ENCODE measurements around the gene ACOX2.

The ACOX2 gene

GRCh38 chr3:58566398-58567250, 29.6 kb upstream of the ACOX2 start:
- DNase-seq (ENCODE audit: low read depth) = no peak

GRCh38 chr3:58565621-58566397, 28.8 kb upstream of the ACOX2 start:
- DNase-seq (ENCODE audit: low read depth) = no peak

- DNase-seq (ENCODE audit: low read depth) = peak; percentile 97
Measured at GRCh38 chr3:58564456-58565160, 27.6 kb upstream of the ACOX2 start.

GRCh38 chr3:58564054-58564453, 27.1 kb upstream of the ACOX2 start:
- DNase-seq (ENCODE audit: low read depth) = no peak

- peak; percentile 52 for DNase-seq (ENCODE audit: low read depth)
Measured at GRCh38 chr3:58563386-58564035, 26.5 kb upstream of the ACOX2 start.

GRCh38 chr3:58562498-58562897, 25.5 kb upstream of the ACOX2 start:
- no peak for DNase-seq (ENCODE audit: low read depth)

GRCh38 chr3:58560771-58561311, 23.9 kb upstream of the ACOX2 start:
- peak; percentile 98 for DNase-seq (ENCODE audit: low read depth)

GRCh38 chr3:58559586-58559985, 22.6 kb upstream of the ACOX2 start:
- no peak for DNase-seq (ENCODE audit: low read depth)

GRCh38 chr3:58557491-58557890, 20.5 kb upstream of the ACOX2 start:
- no peak for DNase-seq (ENCODE audit: low read depth)

GRCh38 chr3:58556761-58557221, 19.8 kb upstream of the ACOX2 start:
- DNase-seq (ENCODE audit: low read depth) = no peak

- no peak for DNase-seq (ENCODE audit: low read depth)
Measured at GRCh38 chr3:58556001-58556400, 19.0 kb upstream of the ACOX2 start.

- no peak for DNase-seq (ENCODE audit: low read depth)
Measured at GRCh38 chr3:58555203-58555602, 18.2 kb upstream of the ACOX2 start.

GRCh38 chr3:58553003-58553402, 16.0 kb upstream of the ACOX2 start:
- DNase-seq (ENCODE audit: low read depth) = no peak

- DNase-seq (ENCODE audit: low read depth) = no peak
Measured at GRCh38 chr3:58551636-58552180, 14.7 kb upstream of the ACOX2 start.

- DNase-seq (ENCODE audit: low read depth) = peak; percentile 61
Measured at GRCh38 chr3:58544541-58544940, 7.6 kb upstream of the ACOX2 start.

- no peak for DNase-seq (ENCODE audit: low read depth)
Measured at GRCh38 chr3:58540176-58540858, 3.3 kb upstream of the ACOX2 start.

- DNase-seq (ENCODE audit: low read depth) = no peak
Measured at GRCh38 chr3:58539626-58540025, 2.6 kb upstream of the ACOX2 start.

- DNase-seq (ENCODE audit: low read depth) = no peak
Measured at GRCh38 chr3:58537412-58538301, 667 bp upstream of the ACOX2 start.
